Liver (tissue), 9 donors: Measurements from ENCODE around the gene MTHFD1L. TPM values are rescaled to one million over a fixed set of nuclear protein-coding genes. Genes with fewer than 3 reads are reported as not detected.
"Not testable (repeated sequence)": the region's sequence is repeated elsewhere in the genome, so short reads cannot be mapped to it uniquely, and the experiment has no call there.

Experiments used
- DNase-seq: peaks from one replicate; pipeline ENCODE4 v3.0.0-alpha.2; 2017; ENCODE audit warnings: low spot score
- H3K27ac ChIP-seq, 2 donors: one replicate each; pipeline ENCODE4 v1.7.0; 2013; ENCODE audit warnings: inconsistent platforms in 2 of 2, low read length in 2 of 2, control low read depth in 1 of 2, low read depth in 1 of 2, mild to moderate bottlenecking in 1 of 2
- H3K27me3 ChIP-seq, 4 donors: one replicate each; pipeline versions ENCODE4 v1.6.1 to v1.7.0; 2013; ENCODE audit warnings: low read length in 3 of 4, inconsistent platforms in 1 of 4, mild to moderate bottlenecking in 1 of 4, moderate library complexity in 1 of 4; ENCODE audit not compliant: control insufficient read depth in 4 of 4, insufficient read depth in 4 of 4
- H3K36me3 ChIP-seq, 4 donors: one replicate each; pipeline versions ENCODE4 v1.6.1 to v1.7.0; 2013; ENCODE audit warnings: low read length in 3 of 4, mild to moderate bottlenecking in 3 of 4, low read depth in 1 of 4, moderate library complexity in 1 of 4; ENCODE audit not compliant: control insufficient read depth in 4 of 4, insufficient read depth in 3 of 4
- H3K4me1 ChIP-seq, 4 donors: one replicate each; pipeline versions ENCODE4 v1.6.1 to v1.7.0; 2013; ENCODE audit warnings: low read length in 3 of 4, mild to moderate bottlenecking in 3 of 4, moderate library complexity in 1 of 4; ENCODE audit not compliant: control insufficient read depth in 4 of 4, insufficient read depth in 4 of 4
- H3K4me3 ChIP-seq, 3 donors: one replicate each; pipeline versions ENCODE4 v1.6.1 to v1.7.0; 2013; ENCODE audit warnings: low read length in 3 of 3, control low read depth in 1 of 3, low read depth in 1 of 3, mild to moderate bottlenecking in 1 of 3
- H3K9ac ChIP-seq, 2 donors: one replicate each; pipeline ENCODE4 v1.7.0; 2013; ENCODE audit warnings: low read length in 2 of 2, mild to moderate bottlenecking in 2 of 2, moderate library complexity in 2 of 2, control low read depth in 1 of 2, low read depth in 1 of 2
- H3K9me3 ChIP-seq, 4 donors: one replicate each; pipeline versions ENCODE4 v1.6.1 to v1.7.0; 2013; ENCODE audit warnings: low read length in 3 of 4; ENCODE audit not compliant: control insufficient read depth in 4 of 4
- ATF3 ChIP-seq: IDR thresholded peaks from 2 replicates; pipeline ENCODE4 v1.6.1; 2016; ENCODE audit warnings: antibody characterized with exemption
- CTCF ChIP-seq: fragments of 150-350 bp; IDR thresholded peaks from 2 replicates; pipeline ENCODE4 v1.5.1; 2017; ENCODE audit warnings: improper control_type of control experiment, low read depth, low read length; ENCODE audit not compliant: missing input control
- EGR1 ChIP-seq, 2 donors: IDR thresholded peaks; 2 replicates each; pipeline ENCODE4 v1.6.1; 2016 to 2018; ENCODE audit warnings: antibody characterized with exemption in 2 of 2, low read depth in 2 of 2
- FOXA1 ChIP-seq: IDR thresholded peaks from 2 replicates; pipeline ENCODE4 v1.6.1; 2016; ENCODE audit warnings: antibody characterized with exemption
- FOXA2 ChIP-seq: IDR thresholded peaks from 2 replicates; pipeline ENCODE4 v1.6.1; 2016; ENCODE audit warnings: antibody characterized with exemption
- GABPA ChIP-seq, 2 donors: IDR thresholded peaks in 1 of 2; conservative IDR thresholded peaks in 1 of 2; 2 replicates each; pipeline ENCODE4 v1.6.1; 2016; ENCODE audit warnings: antibody characterized with exemption in 2 of 2, mild to moderate bottlenecking in 1 of 2, moderate library complexity in 1 of 2
- HNF4A ChIP-seq, 2 donors: conservative IDR thresholded peaks; 2 replicates each; pipeline ENCODE4 v1.6.1; 2016; ENCODE audit warnings: antibody characterized with exemption in 2 of 2, mild to moderate bottlenecking in 2 of 2
- HNF4G ChIP-seq: IDR thresholded peaks from 2 replicates; pipeline ENCODE4 v1.6.1; 2016; ENCODE audit warnings: antibody characterized with exemption
- JUND ChIP-seq, 2 donors: IDR thresholded peaks; 2 replicates each; pipeline ENCODE4 v1.6.1; 2016; ENCODE audit warnings: antibody characterized with exemption in 2 of 2
- NR2F2 ChIP-seq: IDR thresholded peaks from 2 replicates; pipeline ENCODE4 v1.6.1; 2016; ENCODE audit warnings: antibody characterized with exemption
- RAD21 ChIP-seq, 2 donors: IDR thresholded peaks; 2 replicates each; pipeline ENCODE4 v1.6.1; 2016; ENCODE audit warnings: antibody characterized with exemption in 2 of 2, mild to moderate bottlenecking in 2 of 2
- REST ChIP-seq: IDR thresholded peaks from 2 replicates; pipeline ENCODE4 v1.6.1; 2016; ENCODE audit warnings: antibody characterized with exemption, mild to moderate bottlenecking
- RXRA ChIP-seq, 2 donors: IDR thresholded peaks; 2 replicates each; pipeline ENCODE4 v1.6.1; 2017 to 2018; ENCODE audit warnings: antibody characterized with exemption in 2 of 2, mild to moderate bottlenecking in 1 of 2
- SP1 ChIP-seq: IDR thresholded peaks from 2 replicates; pipeline ENCODE4 v1.6.1; 2018; ENCODE audit warnings: antibody characterized with exemption, mild to moderate bottlenecking
- TAF1 ChIP-seq: conservative IDR thresholded peaks from 2 replicates; pipeline ENCODE4 v1.6.1; 2016; ENCODE audit warnings: antibody characterized with exemption, mild to moderate bottlenecking
- YY1 ChIP-seq: IDR thresholded peaks from 2 replicates; pipeline ENCODE4 v1.6.1; 2016; ENCODE audit warnings: antibody characterized with exemption, mild to moderate bottlenecking
- WGBS: extraction: QIAGEN DNeasy Blood & Tissue Kit; methylation state at CpG from one replicate; pipeline ENCODE4 v1.1.7; 2013; 5-methylcytosine and 5-hydroxymethylcytosine counted together
- polyA plus RNA-seq, 2 donors: library from polyadenylated mRNA; stranded (reverse) in 1 of 2; unstranded in 1 of 2; fragments of 200-250 nt in 1 of 2; fragments of >200 nt in 1 of 2; fragmentation: Nextera tagmentation in 1 of 2; extraction: Ambion mirVana in 1 of 2; gene quantifications; one replicate each; pipeline versions ENCODE4 v1.2.1 to v1.2.3, GENCODE V29; 2013 to 2015
- total RNA-seq, 2 donors: library from RNA; depleted of rRNA; stranded (reverse); fragments of >200 nt; gene quantifications; one replicate each; pipeline ENCODE4 v1.2.3, GENCODE V29; 2014
- donor health status: healthy.
- donor health status: healthy.
- donor health status: healthy.
- donor health status: healthy.
- donor health status: healthy.

The MTHFD1L gene
- total and polyA plus RNA-seq, 4 donors: 2.0 to 7.7 (median 2.8) TPM

GRCh38 chr6:151040888-151041521 is 175.5 kb downstream of the MTHFD1L start:
- H3K27me3 ChIP-seq, H3K4me3 ChIP-seq, H3K36me3 ChIP-seq, H3K9me3 ChIP-seq, H3K4me1 ChIP-seq, H3K9ac ChIP-seq: not testable (repeated sequence)
- TF ChIP-seq SP1 (peak; percentile 71), RXRA (IDR thresholded peaks at IDR 0.05) (peak; percentile 66 to 73), JUND (IDR thresholded peaks at IDR 0.05) (peak in 1 of 2 donors; percentile 18), NR2F2 (peak; percentile 97), ATF3 (peak; percentile 44), CTCF (peak; percentile 6), REST (peak; percentile 49), RAD21 (IDR thresholded peaks at IDR 0.05) (peak; percentile 53 to 59)
- peak overlapping the region; percentile 42 to 54 for H3K27ac ChIP-seq
- DNase-seq: peak; percentile 50
- WGBS: 59% methylated on average over 12 of the region's 12 CpGs

GRCh38 chr6:151041686-151042085 is 176.2 kb downstream of the MTHFD1L start:
- no peak for TF ChIP-seq GABPA (IDR thresholded peaks at IDR 0.05 in 1 of 2, conservative IDR thresholded peaks at IDR 0.05 in 1 of 2)
- TF ChIP-seq REST: no peak
- TF ChIP-seq NR2F2: no peak
- TF ChIP-seq FOXA1: no peak
- no peak for TF ChIP-seq YY1
- no peak for TF ChIP-seq TAF1
- no peak for TF ChIP-seq EGR1 (IDR thresholded peaks at IDR 0.05; ENCODE audit: low read depth in 2 of 2)
- TF ChIP-seq FOXA2: no peak
- TF ChIP-seq HNF4G: no peak
- TF ChIP-seq HNF4A (conservative IDR thresholded peaks at IDR 0.05): no peak
- TF ChIP-seq CTCF: no peak
- no peak for TF ChIP-seq JUND (IDR thresholded peaks at IDR 0.05)
- DNase-seq: no peak
- Histone ChIP-seq H3K9me3 (no peaks in the 10 kb centered on the region), H3K4me1 (peaks cover 0 to 6% (median 0%) of the 10 kb centered on the region in 4 donors), H3K36me3 (no peaks in the 10 kb centered on the region), H3K4me3 (no peak overlapping the region), H3K27me3 (no peaks in the 10 kb centered on the region), H3K9ac (no peak overlapping the region), H3K27ac (peak overlapping the region; percentile 42 to 54)
- WGBS: 95% methylated on average over 5 of the region's 5 CpGs

- not testable (repeated sequence) for H3K9ac ChIP-seq, H3K36me3 ChIP-seq, DNase-seq, H3K9me3 ChIP-seq, H3K27ac ChIP-seq, H3K4me1 ChIP-seq, H3K4me3 ChIP-seq, H3K27me3 ChIP-seq
- 96% methylated on average over 6 of the region's 6 CpGs for WGBS
Observed at GRCh38 chr6:151042911-151043330, 177.4 kb downstream of the MTHFD1L start.
